ENCODE measurements around the gene GCH1.

Gene GCH1

GRCh38 chr14:54902521-54903420 lies at the start of gene GCH1:
Gene GCH1, minus strand, starts transcription at chr14:54902826. Its CDS starts 163 bp downstream, at chr14:54902663.
- DNase-seq (ENCODE audit: low read depth, low spot score) = peak; percentile 28
- TF ChIP-seq SUZ12 (IDR thresholded peaks at IDR 0.05; ENCODE audit: extremely low read depth, insufficient read depth, insufficient read length) (no peak), ZNF274 (IDR thresholded peaks at IDR 0.05; ENCODE audit: low read depth, low read length) (no peak), YY1 (IDR thresholded peaks at IDR 0.05; ENCODE audit: insufficient read depth, insufficient read length) (no peak)
- peaks cover 33% of the 10 kb centered on the region for H3K27me3 ChIP-seq (ENCODE audit: insufficient read depth, insufficient read length)
- H3K9me3 ChIP-seq (ENCODE audit: insufficient read depth, low read length) = no peaks in the 10 kb centered on the region
- H3K9ac ChIP-seq (ENCODE audit: insufficient read length, low read depth) = peak within 1 kb of the TSS; percentile 85
- H3K36me3 ChIP-seq (ENCODE audit: insufficient read depth, insufficient read length, low read length) = no peaks in the 10 kb centered on the region
- peak within 1 kb of the TSS; percentile 71 for H3K4me3 ChIP-seq (ENCODE audit: insufficient read length, low read depth)
- H3K4me1 ChIP-seq (ENCODE audit: insufficient read depth, insufficient read length) = no peaks in the 10 kb centered on the region

GRCh38 chr14:54947230-54947629 lies 44.6 kb upstream of the GCH1 start:
- peaks cover 32% of the 10 kb centered on the region for H3K36me3 ChIP-seq (ENCODE audit: insufficient read depth, insufficient read length, low read length)

GRCh38 chr14:54946500-54946899 lies 43.9 kb upstream of the GCH1 start:
- Histone ChIP-seq H3K27me3 (ENCODE audit: insufficient read depth, insufficient read length) (no peaks in the 10 kb centered on the region), H3K36me3 (ENCODE audit: insufficient read depth, insufficient read length, low read length) (peaks cover 33% of the 10 kb centered on the region), H3K9me3 (ENCODE audit: insufficient read depth, low read length) (peaks cover 12% of the 10 kb centered on the region; the same call in 1 of the 2 replicates), H3K4me3 (ENCODE audit: insufficient read length, low read depth) (no peak overlapping the region), H3K4me1 (ENCODE audit: insufficient read depth, insufficient read length) (no peaks in the 10 kb centered on the region), H3K9ac (ENCODE audit: insufficient read length, low read depth) (no peak overlapping the region)
- DNase-seq (ENCODE audit: low read depth, low spot score) = no peak
- TF ChIP-seq ZNF274 (IDR thresholded peaks at IDR 0.05; ENCODE audit: low read depth, low read length) = no peak
- TF ChIP-seq YY1 (IDR thresholded peaks at IDR 0.05; ENCODE audit: insufficient read depth, insufficient read length) = no peak
- no peak for TF ChIP-seq SUZ12 (IDR thresholded peaks at IDR 0.05; ENCODE audit: extremely low read depth, insufficient read depth, insufficient read length)

More at GRCh38 chr14:54947230-54947629, 44.6 kb upstream of the GCH1 start:
- Histone ChIP-seq H3K4me3 (ENCODE audit: insufficient read length, low read depth) (no peak overlapping the region), H3K9me3 (ENCODE audit: insufficient read depth, low read length) (peaks cover 12% of the 10 kb centered on the region; the same call in 1 of the 2 replicates), H3K27me3 (ENCODE audit: insufficient read depth, insufficient read length) (no peaks in the 10 kb centered on the region), H3K4me1 (ENCODE audit: insufficient read depth, insufficient read length) (no peaks in the 10 kb centered on the region), H3K9ac (ENCODE audit: insufficient read length, low read depth) (no peak overlapping the region)
- DNase-seq (ENCODE audit: low read depth, low spot score) = no peak
- no peak for TF ChIP-seq ZNF274 (IDR thresholded peaks at IDR 0.05; ENCODE audit: low read depth, low read length)
- TF ChIP-seq YY1 (IDR thresholded peaks at IDR 0.05; ENCODE audit: insufficient read depth, insufficient read length) = no peak
- TF ChIP-seq SUZ12 (IDR thresholded peaks at IDR 0.05; ENCODE audit: extremely low read depth, insufficient read depth, insufficient read length) = no peak

DNA sequence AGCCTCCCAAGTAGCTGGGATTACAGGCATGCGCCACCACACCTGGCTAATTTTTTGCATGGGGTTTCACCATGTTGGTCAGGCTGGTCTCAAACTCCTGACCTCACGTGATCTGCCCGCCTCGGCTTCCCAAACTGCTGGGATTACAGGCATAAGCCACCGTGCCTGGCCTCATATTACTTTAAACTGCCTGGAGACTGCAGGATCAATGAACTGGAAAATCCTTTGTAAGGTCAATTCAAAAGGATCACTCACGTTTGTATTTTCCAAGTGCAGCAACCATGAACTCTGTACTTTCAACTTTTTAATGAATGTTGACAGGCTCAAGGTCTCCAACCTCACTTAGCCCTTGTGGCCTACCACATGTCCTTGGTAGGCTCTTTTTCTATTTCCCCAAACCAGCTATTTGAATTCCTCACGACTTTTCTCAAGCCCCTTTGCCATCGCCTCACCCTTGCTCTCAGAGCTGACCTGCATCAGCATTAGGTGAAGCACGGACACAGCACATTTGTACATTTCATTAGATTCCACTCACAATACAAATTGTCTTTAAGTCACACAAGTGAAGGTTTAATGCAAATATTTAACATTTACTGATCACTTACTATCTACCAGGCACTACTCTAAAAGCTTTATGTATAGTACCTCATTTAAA lies 42.2 kb upstream of the GCH1 start:
- no peaks in the 10 kb centered on the region for H3K4me1 ChIP-seq (ENCODE audit: insufficient read depth, insufficient read length)
- TF ChIP-seq ZNF274 (IDR thresholded peaks at IDR 0.05; ENCODE audit: low read depth, low read length) = no peak
- TF ChIP-seq YY1 (IDR thresholded peaks at IDR 0.05; ENCODE audit: insufficient read depth, insufficient read length) = no peak
- no peak for TF ChIP-seq SUZ12 (IDR thresholded peaks at IDR 0.05; ENCODE audit: extremely low read depth, insufficient read depth, insufficient read length)
- no peaks in the 10 kb centered on the region for H3K27me3 ChIP-seq (ENCODE audit: insufficient read depth, insufficient read length)
- no peak for DNase-seq (ENCODE audit: low read depth, low spot score)
- no peak overlapping the region for H3K9ac ChIP-seq (ENCODE audit: insufficient read length, low read depth)
- H3K36me3 ChIP-seq (ENCODE audit: insufficient read depth, insufficient read length, low read length) = peaks cover 47% of the 10 kb centered on the region
- H3K4me3 ChIP-seq (ENCODE audit: insufficient read length, low read depth) = no peak overlapping the region
- peaks cover 12% of the 10 kb centered on the region; the same call in 1 of the 2 replicates for H3K9me3 ChIP-seq (ENCODE audit: insufficient read depth, low read length)

DNA sequence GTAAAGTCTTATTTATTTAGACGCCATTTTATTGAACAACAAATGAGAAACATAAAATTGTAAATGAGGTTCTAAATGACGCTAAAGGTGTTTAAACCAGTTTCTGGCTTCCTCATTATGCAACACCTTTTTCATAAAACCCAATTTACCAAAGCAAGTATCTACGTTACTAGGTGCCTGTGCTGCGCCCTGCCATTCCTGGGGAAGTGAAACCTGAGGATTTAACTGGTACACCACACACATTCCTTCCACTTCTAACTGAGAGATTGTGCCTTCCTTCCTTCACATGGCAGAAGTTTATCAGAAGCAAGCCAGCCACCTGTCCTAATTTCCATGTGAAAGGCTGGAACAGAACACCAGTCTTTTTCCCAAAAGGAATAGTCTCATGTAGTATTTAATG lies 40.3 kb upstream of the GCH1 start:
- H3K9me3 ChIP-seq (ENCODE audit: insufficient read depth, low read length) = no peaks in the 10 kb centered on the region
- no peaks in the 10 kb centered on the region for H3K27me3 ChIP-seq (ENCODE audit: insufficient read depth, insufficient read length)
- peaks cover 40% of the 10 kb centered on the region for H3K36me3 ChIP-seq (ENCODE audit: insufficient read depth, insufficient read length, low read length)
- no peaks in the 10 kb centered on the region for H3K4me1 ChIP-seq (ENCODE audit: insufficient read depth, insufficient read length)
- H3K4me3 ChIP-seq (ENCODE audit: insufficient read length, low read depth) = no peak overlapping the region
- no peak overlapping the region for H3K9ac ChIP-seq (ENCODE audit: insufficient read length, low read depth)
- TF ChIP-seq YY1 (IDR thresholded peaks at IDR 0.05; ENCODE audit: insufficient read depth, insufficient read length) = no peak
- no peak for TF ChIP-seq ZNF274 (IDR thresholded peaks at IDR 0.05; ENCODE audit: low read depth, low read length)
- TF ChIP-seq SUZ12 (IDR thresholded peaks at IDR 0.05; ENCODE audit: extremely low read depth, insufficient read depth, insufficient read length) = no peak
- no peak for DNase-seq (ENCODE audit: low read depth, low spot score)

DNA sequence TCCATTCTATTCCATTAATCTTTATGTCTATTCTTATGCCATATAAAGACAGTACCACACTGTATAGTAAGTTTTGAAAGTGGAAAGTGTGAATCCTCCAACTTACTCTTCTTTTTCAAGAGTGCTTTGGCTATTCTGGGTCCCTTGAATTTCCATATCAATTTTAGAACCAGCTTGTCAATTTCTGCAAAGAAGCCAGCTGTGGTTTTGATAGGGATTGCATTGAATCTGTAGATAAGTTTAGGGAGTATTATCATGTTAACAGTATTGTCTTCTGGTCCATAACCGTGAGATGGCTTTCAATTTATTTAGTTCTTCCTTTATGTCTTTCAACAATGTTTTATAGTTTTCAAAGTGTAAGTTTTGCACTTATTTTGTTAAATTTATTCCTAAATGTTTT lies 34.2 kb upstream of the GCH1 start:
- Histone ChIP-seq H3K36me3 (ENCODE audit: insufficient read depth, insufficient read length, low read length) (peaks cover 27% of the 10 kb centered on the region), H3K4me3 (ENCODE audit: insufficient read length, low read depth) (no peak overlapping the region), H3K9me3 (ENCODE audit: insufficient read depth, low read length) (no peaks in the 10 kb centered on the region), H3K4me1 (ENCODE audit: insufficient read depth, insufficient read length) (no peaks in the 10 kb centered on the region), H3K27me3 (ENCODE audit: insufficient read depth, insufficient read length) (no peaks in the 10 kb centered on the region), H3K9ac (ENCODE audit: insufficient read length, low read depth) (no peak overlapping the region)
- no peak for DNase-seq (ENCODE audit: low read depth, low spot score)
- no peak for TF ChIP-seq YY1 (IDR thresholded peaks at IDR 0.05; ENCODE audit: insufficient read depth, insufficient read length)
- TF ChIP-seq SUZ12 (IDR thresholded peaks at IDR 0.05; ENCODE audit: extremely low read depth, insufficient read depth, insufficient read length) = no peak
- TF ChIP-seq ZNF274 (IDR thresholded peaks at IDR 0.05; ENCODE audit: low read depth, low read length) = no peak

GRCh38 chr14:54935958-54936357 lies 33.3 kb upstream of the GCH1 start:
- H3K4me1 ChIP-seq (ENCODE audit: insufficient read depth, insufficient read length) = no peaks in the 10 kb centered on the region
- peaks cover 22% of the 10 kb centered on the region for H3K36me3 ChIP-seq (ENCODE audit: insufficient read depth, insufficient read length, low read length)
- H3K9me3 ChIP-seq (ENCODE audit: insufficient read depth, low read length) = no peaks in the 10 kb centered on the region
- H3K4me3 ChIP-seq (ENCODE audit: insufficient read length, low read depth) = no peak overlapping the region
- no peak overlapping the region for H3K9ac ChIP-seq (ENCODE audit: insufficient read length, low read depth)
- no peaks in the 10 kb centered on the region for H3K27me3 ChIP-seq (ENCODE audit: insufficient read depth, insufficient read length)
- no peak for DNase-seq (ENCODE audit: low read depth, low spot score)
- TF ChIP-seq SUZ12 (IDR thresholded peaks at IDR 0.05; ENCODE audit: extremely low read depth, insufficient read depth, insufficient read length) (no peak), YY1 (IDR thresholded peaks at IDR 0.05; ENCODE audit: insufficient read depth, insufficient read length) (no peak), ZNF274 (IDR thresholded peaks at IDR 0.05; ENCODE audit: low read depth, low read length) (no peak)

All from NT2/D1 (cell line).